Vagina (tissue), 2 donors: Measurements from ENCODE around the gene PPCDC. TPM values are rescaled to one million over a fixed set of nuclear protein-coding genes. Genes with fewer than 3 reads are reported as not detected.

ENCODE experiments used
- DNase-seq, 2 donors: peaks; one replicate each; pipeline ENCODE4 v3.0.0-alpha.2; 2017; ENCODE audit errors: extremely low spot score in 2 of 2
- H3K27ac ChIP-seq: fragments of 200-600 bp; sonication (generic); one replicate; pipeline ENCODE4 v1.5.1; 2019
- H3K27me3 ChIP-seq: fragments of 200-600 bp; sonication (generic); one replicate; pipeline ENCODE4 v1.5.1; 2019
- H3K36me3 ChIP-seq, 2 donors: fragments of 200-600 bp; sonication (generic); one replicate each; pipeline ENCODE4 v1.5.1; 2017 to 2019
- H3K4me1 ChIP-seq: fragments of 200-600 bp; sonication (generic); one replicate; pipeline ENCODE4 v1.5.1; 2019
- H3K4me3 ChIP-seq, 2 donors: fragments of 200-600 bp; sonication (generic); 1 replicate in 1 of 2; 2 replicates in 1 of 2; pipeline ENCODE4 v1.5.1; 2016 to 2019
- H3K9me3 ChIP-seq: fragments of 200-600 bp; sonication (generic); one replicate; pipeline ENCODE4 v1.5.1; 2019
- POLR2A ChIP-seq, 2 donors: fragments of 450-650 bp; IDR thresholded peaks; one replicate each; pipeline ENCODE4 v1.6.1; 2017; ENCODE audit warnings: antibody characterized with exemption in 2 of 2, mild to moderate bottlenecking in 2 of 2, moderate library complexity in 2 of 2
- POLR2AphosphoS5 ChIP-seq, 2 donors: sonication (generic); formaldehyde crosslinking; IDR thresholded peaks; one replicate each; pipeline ENCODE4 v1.9.0; 2017; ENCODE audit warnings: antibody characterized with exemption in 2 of 2, mild to moderate bottlenecking in 2 of 2, low read depth in 1 of 2; ENCODE audit not compliant: insufficient read depth in 1 of 2
- intact Hi-C: fragments of 100-400 bp; cut with DNase I; formaldehyde crosslinking; loops from one replicate; pipeline ENCODE4 v1.15.1; 2023
- total RNA-seq: library from RNA; depleted of rRNA; stranded (reverse); fragments of >200 nt; gene quantifications from one replicate; pipeline ENCODE4 v1.2.3, GENCODE V29; 2016
- TF ChIP-seq, protein P1 (sequence below), 3 experiments: fragments of 450-650 bp in 2 of 3; fragments of 200-600 bp in 1 of 3; sonication (generic) in 1 of 3; IDR thresholded peaks; one replicate each; pipeline ENCODE4 v1.5.1; 2017 to 2019; ENCODE audit warnings: antibody characterized with exemption in 3 of 3, mild to moderate bottlenecking in 2 of 3, moderate library complexity in 2 of 3

Gene PPCDC
- total RNA-seq, 1 donor from 2014 or later = 23.8 TPM

GRCh38 chr15:74994236-74994635, 29.2 kb upstream of the PPCDC start:
- H3K9me3 ChIP-seq = no peaks in the 10 kb centered on the region
- H3K27ac ChIP-seq = no peak overlapping the region
- H3K4me3 ChIP-seq = no peak overlapping the region
- no peak for DNase-seq
- intact Hi-C loops = no loop called here
- no peaks in the 10 kb centered on the region for H3K27me3 ChIP-seq
- peaks cover 7% of the 10 kb centered on the region for H3K4me1 ChIP-seq
- no peaks in the 10 kb centered on the region for H3K36me3 ChIP-seq
- TF ChIP-seq, protein P1, sequence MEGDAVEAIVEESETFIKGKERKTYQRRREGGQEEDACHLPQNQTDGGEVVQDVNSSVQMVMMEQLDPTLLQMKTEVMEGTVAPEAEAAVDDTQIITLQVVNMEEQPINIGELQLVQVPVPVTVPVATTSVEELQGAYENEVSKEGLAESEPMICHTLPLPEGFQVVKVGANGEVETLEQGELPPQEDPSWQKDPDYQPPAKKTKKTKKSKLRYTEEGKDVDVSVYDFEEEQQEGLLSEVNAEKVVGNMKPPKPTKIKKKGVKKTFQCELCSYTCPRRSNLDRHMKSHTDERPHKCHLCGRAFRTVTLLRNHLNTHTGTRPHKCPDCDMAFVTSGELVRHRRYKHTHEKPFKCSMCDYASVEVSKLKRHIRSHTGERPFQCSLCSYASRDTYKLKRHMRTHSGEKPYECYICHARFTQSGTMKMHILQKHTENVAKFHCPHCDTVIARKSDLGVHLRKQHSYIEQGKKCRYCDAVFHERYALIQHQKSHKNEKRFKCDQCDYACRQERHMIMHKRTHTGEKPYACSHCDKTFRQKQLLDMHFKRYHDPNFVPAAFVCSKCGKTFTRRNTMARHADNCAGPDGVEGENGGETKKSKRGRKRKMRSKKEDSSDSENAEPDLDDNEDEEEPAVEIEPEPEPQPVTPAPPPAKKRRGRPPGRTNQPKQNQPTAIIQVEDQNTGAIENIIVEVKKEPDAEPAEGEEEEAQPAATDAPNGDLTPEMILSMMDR (IDR thresholded peaks at IDR 0.05) = no peak
- TF ChIP-seq POLR2AphosphoS5 (IDR thresholded peaks at IDR 0.05; ENCODE audit: insufficient read depth in 1 of 2, low read depth in 1 of 2) (no peak), POLR2A (IDR thresholded peaks at IDR 0.05) (no peak)

- no peak for TF ChIP-seq POLR2A (IDR thresholded peaks at IDR 0.05)
- no peak for TF ChIP-seq POLR2AphosphoS5 (IDR thresholded peaks at IDR 0.05; ENCODE audit: insufficient read depth in 1 of 2, low read depth in 1 of 2)
- TF ChIP-seq, protein P1 (IDR thresholded peaks at IDR 0.05) = no peak
- intact Hi-C loops = no loop called here
- peak overlapping the region in 1 of 2 donors; percentile 58 for H3K4me3 ChIP-seq
Measured at GRCh38 chr15:74994685-74995084, 28.7 kb upstream of the PPCDC start.

DNA sequence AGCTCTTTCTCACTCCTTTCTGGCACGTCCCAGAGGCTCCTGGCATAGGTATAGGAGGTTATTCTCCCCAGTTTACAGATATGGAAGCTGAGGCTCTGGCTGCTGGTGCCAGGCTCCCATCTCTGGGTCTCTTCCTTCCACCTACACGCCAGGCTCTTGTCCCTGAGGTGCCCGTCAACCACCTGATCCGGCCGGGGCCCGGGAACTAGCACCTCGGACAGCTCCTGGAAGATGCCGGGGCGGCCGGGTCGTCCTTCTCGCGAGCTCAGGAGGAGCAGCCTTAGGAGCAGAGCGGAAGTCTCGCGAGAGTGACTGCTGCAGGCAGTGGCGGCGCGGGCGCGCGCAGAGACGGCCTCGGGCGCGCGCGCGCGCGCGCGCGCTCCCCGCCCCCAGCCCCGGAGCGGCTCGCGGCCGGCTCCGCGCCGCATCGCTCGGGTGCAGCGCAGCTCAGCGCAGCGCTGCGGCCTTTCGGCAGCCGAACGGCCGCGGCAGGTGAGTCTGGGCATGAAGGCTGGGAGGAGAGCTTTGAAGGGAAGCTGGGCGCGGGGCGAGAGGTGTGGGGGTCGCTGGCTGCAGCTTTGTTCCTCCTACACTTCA, 28.1 kb upstream of the PPCDC start, which contains the start of gene SCAMP5:
Gene SCAMP5, plus strand, starts transcription at position 382 of the 597 bp plus-strand sequence. CDS start 16,277 bp downstream, outside the sequence.
- Histone ChIP-seq H3K36me3 (no peaks in the 10 kb centered on the region), H3K27me3 (no peaks in the 10 kb centered on the region), H3K27ac (no peak within 1 kb of the TSS), H3K4me3 (peak within 1 kb of the TSS; percentile 56 to 58), H3K4me1 (peaks cover 7% of the 10 kb centered on the region), H3K9me3 (no peaks in the 10 kb centered on the region)
- intact Hi-C loops = no loop called here
- no peak for DNase-seq
- TF ChIP-seq POLR2A (IDR thresholded peaks at IDR 0.05) = no peak
- TF ChIP-seq, protein P1 (IDR thresholded peaks at IDR 0.05) = no peak
- no peak for TF ChIP-seq POLR2AphosphoS5 (IDR thresholded peaks at IDR 0.05; ENCODE audit: insufficient read depth in 1 of 2, low read depth in 1 of 2)

More at GRCh38 chr15:74994685-74995084, 28.7 kb upstream of the PPCDC start:
- no peaks in the 10 kb centered on the region for H3K36me3 ChIP-seq
- peaks cover 7% of the 10 kb centered on the region for H3K4me1 ChIP-seq
- no peaks in the 10 kb centered on the region for H3K27me3 ChIP-seq
- no peaks in the 10 kb centered on the region for H3K9me3 ChIP-seq
- H3K27ac ChIP-seq = no peak overlapping the region
- no peak for DNase-seq

- Histone ChIP-seq H3K4me3 (peak overlapping the region; percentile 56 to 58), H3K27ac (no peak overlapping the region), H3K36me3 (no peaks in the 10 kb centered on the region), H3K4me1 (peaks cover 7% of the 10 kb centered on the region), H3K27me3 (no peaks in the 10 kb centered on the region), H3K9me3 (no peaks in the 10 kb centered on the region)
- intact Hi-C loops = no loop called here
- no peak for TF ChIP-seq POLR2AphosphoS5 (IDR thresholded peaks at IDR 0.05; ENCODE audit: insufficient read depth in 1 of 2, low read depth in 1 of 2)
- TF ChIP-seq, protein P1 (IDR thresholded peaks at IDR 0.05) = no peak
- no peak for TF ChIP-seq POLR2A (IDR thresholded peaks at IDR 0.05)
- no peak for DNase-seq
Measured at GRCh38 chr15:74995779-74996765, 27.3 kb upstream of the PPCDC start.
